CD14-positive monocyte (primary cell): ENCODE measurements around the gene SMYD3. TPM values are rescaled to one million over a fixed set of nuclear protein-coding genes. Genes with fewer than 3 reads are reported as not detected.
A peak's percentile ranks its signal among the peaks of the same experiment; 100 is the strongest.

Experiments used
- DNase-seq, 3 donors: peaks; one replicate each; pipeline ENCODE4 v3.0.0-alpha.2; 2011 to 2022
- H2AFZ ChIP-seq: 2 replicates; pipeline ENCODE4 v1.6.0; 2012; ENCODE audit warnings: mild to moderate bottlenecking, low read depth, low read length, inconsistent platforms; ENCODE audit not compliant: insufficient read depth, poor library complexity, severe bottlenecking
- H3K27ac ChIP-seq, 2 donors: 1 replicate in 1 of 2; 2 replicates in 1 of 2; pipeline ENCODE4 v1.5.1; 2012 to 2013; ENCODE audit warnings: low read length in 2 of 2, control low read depth in 1 of 2, inconsistent platforms in 1 of 2, low read depth in 1 of 2, mild to moderate bottlenecking in 1 of 2
- H3K27me3 ChIP-seq, 2 donors: one replicate each; pipeline versions ENCODE4 v1.6.0 to v1.6.1; 2011 to 2013; ENCODE audit warnings: low read length in 2 of 2; ENCODE audit not compliant: control insufficient read depth in 2 of 2, insufficient read depth in 2 of 2
- H3K36me3 ChIP-seq, 2 donors: replicated peaks in 1 of 2; 1 replicate in 1 of 2; 2 replicates in 1 of 2; pipeline versions ENCODE4 v1.5.1 to v1.6.1; 2012 to 2013; ENCODE audit warnings: low read length in 2 of 2, control low read depth in 1 of 2, inconsistent platforms in 1 of 2, mild to moderate bottlenecking in 1 of 2; ENCODE audit not compliant: insufficient read depth in 2 of 2, control insufficient read depth in 1 of 2
- H3K4me1 ChIP-seq, 2 donors: 1 replicate in 1 of 2; 2 replicates in 1 of 2; pipeline versions ENCODE4 v1.5.1 to v1.6.1; 2012 to 2013; ENCODE audit warnings: low read length in 2 of 2, control low read depth in 1 of 2, inconsistent platforms in 1 of 2, mild to moderate bottlenecking in 1 of 2, moderate library complexity in 1 of 2; ENCODE audit not compliant: insufficient read depth in 2 of 2, control insufficient read depth in 1 of 2
- H3K4me2 ChIP-seq: replicated peaks from 2 replicates; pipeline ENCODE3; 2012; ENCODE audit warnings: low read length, moderate library complexity, mild to moderate bottlenecking; ENCODE audit not compliant: poor library complexity, severe bottlenecking; ENCODE audit errors: extremely low read depth
- H3K4me3 ChIP-seq, 3 experiments: fragments of 200-600 bp in 1 of 3; sonication (generic) in 1 of 3; replicated peaks in 1 of 3; 1 replicate in 2 of 3; 2 replicates in 1 of 3; pipeline ENCODE4 v1.5.1; 2011 to 2013; ENCODE audit warnings: low read length in 3 of 3, mild to moderate bottlenecking in 3 of 3, control low read depth in 2 of 3, low read depth in 2 of 3, inconsistent platforms in 1 of 3, moderate library complexity in 1 of 3
- H3K79me2 ChIP-seq: 2 replicates; pipeline ENCODE4 v1.6.0; 2012; ENCODE audit warnings: mild to moderate bottlenecking, control low read depth, inconsistent platforms, low read length, moderate library complexity; ENCODE audit not compliant: insufficient read depth
- H3K9ac ChIP-seq: 2 replicates; pipeline ENCODE4 v1.6.0; 2017; ENCODE audit warnings: low read length, mild to moderate bottlenecking; ENCODE audit not compliant: insufficient read depth, poor library complexity, severe bottlenecking
- H3K9me3 ChIP-seq, 2 donors: replicated peaks in 1 of 2; 1 replicate in 1 of 2; 2 replicates in 1 of 2; pipeline versions ENCODE4 v1.5.1 to v1.6.1; 2012 to 2013; ENCODE audit warnings: low read length in 2 of 2, control low read depth in 1 of 2; ENCODE audit not compliant: control insufficient read depth in 1 of 2, insufficient read depth in 1 of 2
- H4K20me1 ChIP-seq: 2 replicates; pipeline ENCODE4 v1.6.0; 2012; ENCODE audit warnings: mild to moderate bottlenecking, low read length, control low read depth, moderate library complexity; ENCODE audit not compliant: insufficient read depth
- H3K27ac Mint-ChIP-seq, 7 donors: one replicate each; pipeline ENCODE4 v1.8.0; 2020; ENCODE audit warnings: mild to moderate bottlenecking in 7 of 7, mixed read lengths in 7 of 7, moderate library complexity in 6 of 7, inconsistent platforms in 2 of 7
- H3K27me3 Mint-ChIP-seq, 3 donors: one replicate each; pipeline ENCODE4 v1.8.0; 2021 to 2022; ENCODE audit warnings: low read depth in 3 of 3, mild to moderate bottlenecking in 3 of 3, mixed read lengths in 3 of 3, moderate library complexity in 3 of 3, inconsistent platforms in 1 of 3
- H3K36me3 Mint-ChIP-seq, 2 donors: one replicate each; pipeline ENCODE4 v1.8.0; 2020; ENCODE audit warnings: mixed read lengths in 2 of 2, inconsistent platforms in 1 of 2, mild to moderate bottlenecking in 1 of 2
- H3K4me1 Mint-ChIP-seq: one replicate; pipeline ENCODE4 v1.8.0; 2020; ENCODE audit warnings: mild to moderate bottlenecking, mixed read lengths
- H3K4me3 Mint-ChIP-seq, 2 donors: one replicate each; pipeline ENCODE4 v1.8.0; 2020; ENCODE audit warnings: mild to moderate bottlenecking in 2 of 2, mixed read lengths in 2 of 2, moderate library complexity in 1 of 2
- H3K9me3 Mint-ChIP-seq, 7 donors: one replicate each; pipeline ENCODE4 v1.8.0; 2020 to 2022; ENCODE audit warnings: mixed read lengths in 7 of 7, mild to moderate bottlenecking in 6 of 7, moderate library complexity in 6 of 7, inconsistent platforms in 2 of 7
- WGBS: methylation state at CpG from one replicate; pipeline ENCODE4 v1.1.5; 2013; ENCODE audit warnings: missing lambda C conversion rate; ENCODE audit not compliant: insufficient coverage; 5-methylcytosine and 5-hydroxymethylcytosine counted together
- intact Hi-C, 2 donors: fragments of 100-400 bp; cut with micrococcal nuclease; formaldehyde crosslinking; loops; one replicate each; pipeline versions ENCODE4 v1.15.0 to v1.15.1; 2023
- polyA plus RNA-seq, 3 donors: library from polyadenylated mRNA; depleted of rRNA in 1 of 3; unstranded in 2 of 3; stranded (reverse) in 1 of 3; fragments of 300-500 nt in 2 of 3; fragments of >200 nt in 1 of 3; fragmentation: Illumina TruSeq in 2 of 3; gene quantifications; 1 replicate in 2 of 3; 2 replicates in 1 of 3; pipeline ENCODE4 v1.2.3, GENCODE V29; 2012 to 2021
- TF ChIP-seq, protein P1 (sequence below): fragments of 200-600 bp; IDR thresholded peaks from one replicate; pipeline ENCODE4 v1.8.0; 2022; ENCODE audit warnings: antibody characterized with exemption, mild to moderate bottlenecking

Gene SMYD3
- polyA plus RNA-seq, 3 donors: 2.7 to 8.4 (median 4.0) TPM

DNA sequence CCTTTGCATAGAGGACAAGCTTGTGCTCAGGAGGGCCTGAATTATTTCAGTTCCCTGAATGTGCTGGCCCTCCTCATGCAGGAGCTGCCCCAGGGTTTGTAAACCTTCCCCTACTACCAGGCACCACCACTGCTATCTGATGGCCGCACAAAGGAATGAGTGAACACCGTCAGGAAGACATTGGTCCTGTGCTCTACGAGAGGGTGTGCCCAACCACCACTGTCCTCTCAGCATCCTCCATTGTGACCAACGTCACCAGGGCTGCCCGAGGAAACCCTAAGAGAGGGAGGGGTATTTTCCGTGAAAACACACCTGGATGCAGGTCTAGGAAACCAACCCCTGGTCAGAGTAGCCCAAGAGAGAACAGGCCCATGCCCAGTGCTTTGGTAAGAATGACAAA lies 694.8 kb downstream of the SMYD3 start:
- Histone ChIP-seq H3K4me2 (no peak overlapping the region), H3K36me3 (no peaks in the 10 kb centered on the region), H3K27ac (no peak overlapping the region), H3K4me1 (no peaks in the 10 kb centered on the region), H3K79me2 (no peaks in the 10 kb centered on the region), H3K4me3 (no peak overlapping the region), H4K20me1 (no peaks in the 10 kb centered on the region), H2AFZ (no peak overlapping the region), H3K27me3 (no peaks in the 10 kb centered on the region), H3K9me3 (no peaks in the 10 kb centered on the region), H3K9ac (no peak overlapping the region)
- Mint-ChIP-seq H3K27ac (peak overlapping the region in 2 of 7 donors; percentile 20 to 46), H3K36me3 (no peaks in the 10 kb centered on the region), H3K4me3 (no peak overlapping the region), H3K9me3 (peaks cover 0 to 3% (median 0%) of the 10 kb centered on the region in 7 donors), H3K27me3 (peaks cover 0 to 3% (median 0%) of the 10 kb centered on the region in 3 donors), H3K4me1 (peaks cover 7% of the 10 kb centered on the region)
- TF ChIP-seq, protein P1, sequence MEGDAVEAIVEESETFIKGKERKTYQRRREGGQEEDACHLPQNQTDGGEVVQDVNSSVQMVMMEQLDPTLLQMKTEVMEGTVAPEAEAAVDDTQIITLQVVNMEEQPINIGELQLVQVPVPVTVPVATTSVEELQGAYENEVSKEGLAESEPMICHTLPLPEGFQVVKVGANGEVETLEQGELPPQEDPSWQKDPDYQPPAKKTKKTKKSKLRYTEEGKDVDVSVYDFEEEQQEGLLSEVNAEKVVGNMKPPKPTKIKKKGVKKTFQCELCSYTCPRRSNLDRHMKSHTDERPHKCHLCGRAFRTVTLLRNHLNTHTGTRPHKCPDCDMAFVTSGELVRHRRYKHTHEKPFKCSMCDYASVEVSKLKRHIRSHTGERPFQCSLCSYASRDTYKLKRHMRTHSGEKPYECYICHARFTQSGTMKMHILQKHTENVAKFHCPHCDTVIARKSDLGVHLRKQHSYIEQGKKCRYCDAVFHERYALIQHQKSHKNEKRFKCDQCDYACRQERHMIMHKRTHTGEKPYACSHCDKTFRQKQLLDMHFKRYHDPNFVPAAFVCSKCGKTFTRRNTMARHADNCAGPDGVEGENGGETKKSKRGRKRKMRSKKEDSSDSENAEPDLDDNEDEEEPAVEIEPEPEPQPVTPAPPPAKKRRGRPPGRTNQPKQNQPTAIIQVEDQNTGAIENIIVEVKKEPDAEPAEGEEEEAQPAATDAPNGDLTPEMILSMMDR: no peak
- WGBS: no CpG with 5 or more reads among the region's 6 CpGs
- DNase-seq: no peak
- intact Hi-C loops: no loop called here

DNA sequence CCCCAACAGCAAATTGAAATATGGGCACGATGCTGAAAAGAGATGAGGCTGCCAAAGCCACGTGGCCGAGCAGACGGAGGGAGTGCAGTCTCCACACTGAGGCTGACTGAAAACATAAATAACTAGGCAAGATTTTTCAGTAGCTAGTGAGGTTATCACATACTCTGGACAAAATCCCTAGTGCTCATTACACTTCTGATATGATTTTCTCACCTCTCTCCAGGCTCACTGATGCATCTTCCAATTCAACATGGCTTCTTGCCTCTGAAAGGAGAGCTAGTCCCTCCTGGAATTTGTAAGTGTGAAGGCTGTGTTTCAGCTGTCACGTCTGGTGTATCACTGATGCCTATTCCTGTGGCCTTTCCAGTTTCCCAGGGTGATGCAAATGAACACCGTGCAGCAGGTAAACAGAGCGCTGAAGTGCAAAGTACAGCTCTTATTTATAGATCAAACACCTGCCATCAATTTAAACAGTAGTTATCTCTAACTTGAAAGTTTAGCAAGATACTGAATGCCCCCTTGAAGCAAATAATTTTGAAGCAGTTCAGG lies 696.2 kb downstream of the SMYD3 start:
- DNase-seq: no peak
- no peaks in the 10 kb centered on the region for H3K27me3 ChIP-seq
- H3K4me1 Mint-ChIP-seq: peaks cover 12% of the 10 kb centered on the region
- no peaks in the 10 kb centered on the region for H3K9me3 Mint-ChIP-seq
- H3K27ac ChIP-seq: no peak overlapping the region
- no peaks in the 10 kb centered on the region for H4K20me1 ChIP-seq
- H3K27ac Mint-ChIP-seq: no peak overlapping the region
- no peaks in the 10 kb centered on the region for H3K79me2 ChIP-seq
- TF ChIP-seq, protein P1: no peak
- H3K27me3 Mint-ChIP-seq: peaks cover 0 to 2% (median 0%) of the 10 kb centered on the region in 3 donors
- WGBS: 98% methylated on average over 7 of the region's 7 CpGs
- H3K4me1 ChIP-seq: peaks cover 4 to 5% of the 10 kb centered on the region in 2 donors
- no peak overlapping the region for H3K9ac ChIP-seq
- no peak overlapping the region for H3K4me3 ChIP-seq
- H3K36me3 Mint-ChIP-seq: no peaks in the 10 kb centered on the region
- H3K4me3 Mint-ChIP-seq: no peak overlapping the region
- no peaks in the 10 kb centered on the region for H3K36me3 ChIP-seq
- no peaks in the 10 kb centered on the region for H3K9me3 ChIP-seq
- intact Hi-C loops: no loop called here
- no peak overlapping the region for H3K4me2 ChIP-seq
- no peak overlapping the region for H2AFZ ChIP-seq
